ENCODE data around the gene YOD1.

The YOD1 gene

DNA sequence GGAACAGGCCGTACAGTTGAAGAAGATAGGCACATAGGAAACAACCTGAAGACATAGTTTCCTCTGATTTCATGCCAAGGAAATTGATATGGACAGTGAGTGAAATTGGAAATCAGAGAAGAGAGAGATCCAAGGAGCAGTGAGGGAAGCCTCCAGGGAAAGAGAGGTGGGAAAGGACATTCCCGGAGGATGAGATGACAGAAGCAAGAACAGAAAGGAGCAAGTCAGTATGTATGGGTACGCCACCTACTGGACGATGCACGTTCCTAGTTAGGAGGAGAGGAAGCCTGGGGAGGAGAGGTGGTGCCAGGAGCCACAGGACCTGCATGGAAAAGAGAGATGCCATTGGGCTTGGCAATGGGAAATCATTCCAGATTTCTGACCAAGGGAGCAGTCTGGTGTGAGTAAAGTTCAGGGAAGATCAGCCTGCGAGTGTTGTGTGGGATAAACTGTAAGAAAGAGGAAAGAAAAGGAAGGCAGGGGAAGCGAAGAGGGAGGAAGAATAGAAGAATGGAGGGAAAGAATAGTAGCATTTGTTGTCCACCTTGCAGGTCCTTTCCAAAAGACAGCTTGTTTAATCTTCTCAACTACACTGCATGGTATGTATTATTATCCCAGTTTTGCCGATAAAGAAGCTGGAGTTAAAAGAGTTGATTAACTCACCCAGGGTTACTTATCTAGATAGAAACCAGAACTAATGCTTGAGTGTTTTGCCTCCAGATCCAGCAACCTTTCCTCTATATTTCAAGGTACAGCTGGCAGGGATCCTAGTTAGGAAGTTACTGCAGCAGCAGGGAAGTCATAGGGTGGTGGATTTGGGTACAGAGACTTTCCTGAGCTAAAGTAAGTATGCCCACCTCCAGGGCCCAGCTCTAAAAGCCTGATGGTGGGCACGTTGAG is 45.8 kb downstream of the YOD1 start:
- peak; percentile 26 for DNase-seq

DNA sequence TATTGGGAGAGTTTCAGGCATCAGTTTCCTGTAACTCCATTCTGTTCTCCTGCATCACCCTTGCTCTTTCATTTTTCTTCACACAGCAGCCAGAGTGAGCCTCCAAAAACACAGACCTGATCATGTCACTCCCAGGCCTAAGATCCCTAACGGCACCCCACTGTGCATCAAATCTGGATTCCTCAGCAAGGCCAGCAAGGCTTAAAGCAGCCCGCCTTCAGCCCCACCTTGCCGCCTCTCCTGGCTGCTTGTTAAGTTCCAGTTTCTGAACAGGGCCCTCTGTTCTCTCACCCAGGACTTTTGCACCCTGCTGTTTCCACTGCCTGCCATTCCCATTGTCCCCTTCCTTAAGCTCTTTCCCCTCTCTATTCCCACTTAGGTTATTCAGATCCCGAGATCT is 47.8 kb downstream of the YOD1 start:
- DNase-seq: no peak

DNA sequence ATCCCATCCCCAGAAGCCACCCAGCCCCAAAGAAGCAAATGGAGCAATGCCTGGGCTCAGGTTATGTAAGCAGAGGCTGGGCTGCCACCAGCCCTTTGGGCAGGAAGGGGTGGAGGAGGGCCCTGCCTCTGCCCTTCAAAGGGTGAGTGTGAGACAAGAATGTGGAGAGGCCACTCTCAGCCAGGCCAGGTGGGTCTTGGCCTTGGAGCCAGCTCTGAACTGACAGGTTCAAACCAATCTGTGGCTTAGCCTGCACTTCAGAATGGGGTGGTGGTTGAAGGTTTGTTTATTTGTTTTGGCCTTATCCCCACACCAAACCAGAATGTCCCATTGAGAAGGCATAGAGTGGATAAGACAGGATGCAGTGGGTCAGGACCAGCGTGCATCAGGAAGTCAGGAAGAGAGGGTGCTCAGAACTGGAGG is 48.3 kb downstream of the YOD1 start:
- no peak for DNase-seq

DNA sequence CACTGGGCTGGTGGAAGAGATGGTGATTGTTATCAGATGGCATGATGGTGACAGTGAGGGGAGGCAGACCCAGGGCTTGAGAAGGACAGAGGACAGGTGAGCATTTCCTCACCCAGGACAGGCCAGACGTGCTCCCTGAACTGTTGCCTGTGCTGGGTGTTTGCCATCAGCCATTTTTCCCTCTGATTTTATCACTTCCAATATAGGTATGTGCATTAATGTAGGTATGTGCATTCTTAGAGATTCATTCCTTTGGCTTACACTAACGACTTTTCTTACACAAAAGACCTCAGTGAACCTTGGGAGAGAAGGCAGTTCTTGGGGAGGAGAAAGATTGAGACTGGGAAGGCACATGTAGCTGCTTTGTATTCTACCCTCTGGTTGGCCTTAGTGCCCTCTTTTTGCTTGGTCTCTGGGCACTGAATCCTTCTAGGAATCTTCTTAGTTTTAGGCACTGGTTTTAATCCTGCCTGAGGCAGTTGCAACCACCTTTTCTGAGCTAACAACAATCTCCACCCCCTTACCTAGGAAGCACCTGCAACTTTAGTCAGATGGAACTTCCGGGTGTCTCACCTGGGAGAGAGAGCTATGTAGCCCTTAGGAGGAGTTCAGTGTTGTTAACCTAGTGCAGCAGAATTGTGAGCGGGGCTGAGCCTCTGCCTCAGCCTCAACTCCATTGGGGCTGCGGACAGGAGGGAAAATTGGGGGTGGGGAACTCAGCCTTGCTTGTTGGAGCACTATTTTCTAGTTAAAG is 49.3 kb downstream of the YOD1 start:
- no peak for DNase-seq

DNA sequence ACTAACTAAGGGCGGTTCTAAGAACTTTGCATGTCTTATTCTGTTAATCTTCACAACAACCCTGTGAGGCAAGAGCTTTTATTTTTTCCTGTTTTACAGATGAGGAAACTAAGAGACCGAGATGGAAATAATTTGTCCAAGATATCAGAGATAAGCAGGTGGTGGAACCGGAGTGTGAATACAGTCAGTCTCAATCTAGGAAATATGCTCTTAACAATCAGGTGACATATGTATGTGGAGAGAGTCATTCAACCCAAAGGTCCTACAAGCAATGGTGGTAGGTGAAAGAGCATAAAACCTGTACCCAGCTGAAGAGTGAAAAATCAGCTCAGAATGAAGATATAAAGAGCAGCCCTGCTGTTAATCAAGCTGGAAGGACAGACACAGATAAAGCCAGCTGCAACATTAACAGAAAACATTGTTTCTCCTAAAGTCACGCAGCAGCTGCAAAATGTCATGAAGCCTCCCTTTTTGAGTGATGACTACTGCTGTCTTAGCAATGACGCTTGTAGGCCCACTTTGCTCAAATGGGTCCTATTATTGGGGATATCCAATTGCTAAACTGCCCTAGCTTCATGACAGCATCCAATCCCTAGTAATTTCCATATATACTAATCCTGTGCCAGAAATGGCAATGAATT is 50.2 kb downstream of the YOD1 start:
- DNase-seq: no peak

DNA sequence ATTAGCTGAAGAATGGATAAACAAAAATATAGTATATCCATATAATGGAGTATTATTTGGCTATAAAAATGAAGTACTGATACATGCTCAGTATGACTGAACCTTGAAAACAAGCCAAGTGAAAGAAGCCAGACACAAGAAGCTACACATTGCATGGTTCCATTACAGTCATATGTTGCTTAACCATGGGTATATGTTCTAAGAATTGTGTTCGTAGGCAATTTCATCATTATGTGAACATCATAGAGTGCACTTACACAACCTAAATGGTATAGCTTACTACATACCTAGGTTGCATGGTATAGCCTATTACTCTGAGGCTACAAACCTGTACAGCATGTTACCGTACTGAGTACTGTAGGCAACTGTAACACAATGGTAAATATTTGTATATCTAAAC is 52.2 kb downstream of the YOD1 start:
- no peak for DNase-seq

Data from CD4-positive, alpha-beta T cell treated with Interleukin-17A for 1 hour (primary cell).